ENCODE measurements around the gene GNL3.
"Not testable (repeated sequence)": the region's sequence is repeated elsewhere in the genome, so short reads cannot be mapped to it uniquely, and the experiment has no call there.

The GNL3 gene

DNA sequence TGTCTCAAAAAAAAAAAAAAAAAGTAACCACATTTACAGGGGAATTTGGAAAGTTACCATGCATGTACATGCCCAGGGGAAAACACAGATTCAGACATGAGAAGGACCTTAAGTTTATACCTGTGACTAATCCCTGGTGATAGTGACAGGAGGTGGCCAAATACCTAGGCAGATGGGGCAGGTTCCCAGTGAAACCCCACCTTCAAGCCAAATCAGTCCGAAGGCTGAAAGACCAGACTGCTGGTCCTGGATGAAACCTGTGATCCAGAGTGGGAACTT is 35.8 kb downstream of the GNL3 start:
- DNase-seq = no peak

DNA sequence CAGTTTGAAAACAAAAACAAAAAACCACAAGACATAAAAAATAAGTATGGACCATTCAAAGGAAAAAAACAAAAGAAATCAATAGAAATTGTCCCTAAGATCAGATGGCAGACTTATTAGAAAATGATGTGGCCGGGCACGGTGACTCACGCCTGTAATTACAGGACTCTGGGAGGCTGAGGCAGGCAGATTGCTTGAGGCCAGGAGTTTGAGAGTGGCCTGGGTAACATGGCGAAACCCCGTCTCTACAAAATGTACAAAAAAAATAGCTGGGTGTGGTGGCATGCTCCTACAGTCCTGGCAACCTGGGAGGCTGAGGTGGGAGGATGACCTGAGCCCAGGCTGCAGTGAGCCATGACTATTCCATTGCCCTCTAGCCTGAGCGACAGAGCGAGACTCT is 36.7 kb downstream of the GNL3 start:
- no peak for DNase-seq

DNA sequence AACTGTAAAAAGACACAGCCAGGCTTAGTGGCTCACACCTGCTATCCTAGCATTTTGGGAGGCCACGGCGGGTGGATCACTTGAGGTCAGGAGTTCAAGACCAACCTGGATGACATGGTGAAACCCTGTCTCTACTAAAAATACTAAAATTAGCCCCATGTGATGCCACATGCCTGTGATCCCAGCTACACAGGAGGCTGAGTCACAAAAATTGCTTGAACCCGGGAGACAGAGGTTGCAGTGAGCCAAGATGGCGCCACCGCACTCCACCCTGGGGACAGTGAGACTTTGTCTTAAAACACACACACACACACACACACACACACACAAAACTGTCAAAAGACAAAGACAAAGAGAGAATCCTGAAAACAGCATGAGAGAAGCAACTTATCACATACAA is 38.1 kb downstream of the GNL3 start:
- no peak for DNase-seq

DNA sequence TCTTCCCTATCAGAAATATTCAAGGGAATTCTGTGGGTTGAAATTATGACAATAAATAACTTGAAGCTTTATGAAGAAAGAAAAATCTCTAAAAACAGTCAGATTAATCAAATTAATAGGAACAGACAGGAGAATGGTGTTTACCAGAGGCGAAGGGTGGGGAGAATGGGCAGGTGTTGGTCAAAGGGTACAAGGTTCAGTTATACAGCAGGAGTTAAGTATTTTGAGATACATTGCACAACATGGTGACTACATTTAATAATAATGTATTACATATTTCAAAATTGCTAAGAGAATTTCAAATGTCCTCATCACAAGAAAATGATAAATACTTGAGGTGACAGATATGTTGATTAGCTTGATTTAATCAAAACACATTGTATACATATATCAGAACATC is 38.7 kb downstream of the GNL3 start:
- DNase-seq = no peak

DNA sequence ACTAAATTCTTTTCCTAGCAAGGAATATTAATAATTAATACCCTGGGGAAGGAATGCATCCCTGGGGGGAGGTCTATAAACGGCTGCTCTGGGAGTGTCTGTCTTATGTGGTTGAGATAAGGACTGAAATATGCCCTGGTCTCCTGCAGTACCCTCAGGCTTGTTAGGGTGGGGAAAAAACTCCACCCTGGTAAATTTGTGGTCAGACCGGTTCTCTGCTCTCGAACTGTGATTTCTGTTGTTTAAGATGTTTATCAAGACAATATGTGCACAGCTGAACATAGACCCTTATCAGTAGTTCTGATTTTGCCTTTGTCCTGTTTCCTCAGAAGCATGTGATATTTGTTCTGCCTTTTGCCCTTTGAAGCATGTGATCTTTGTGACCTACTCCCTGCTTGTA is 42.9 kb downstream of the GNL3 start:
- DNase-seq = not testable (repeated sequence)

DNA sequence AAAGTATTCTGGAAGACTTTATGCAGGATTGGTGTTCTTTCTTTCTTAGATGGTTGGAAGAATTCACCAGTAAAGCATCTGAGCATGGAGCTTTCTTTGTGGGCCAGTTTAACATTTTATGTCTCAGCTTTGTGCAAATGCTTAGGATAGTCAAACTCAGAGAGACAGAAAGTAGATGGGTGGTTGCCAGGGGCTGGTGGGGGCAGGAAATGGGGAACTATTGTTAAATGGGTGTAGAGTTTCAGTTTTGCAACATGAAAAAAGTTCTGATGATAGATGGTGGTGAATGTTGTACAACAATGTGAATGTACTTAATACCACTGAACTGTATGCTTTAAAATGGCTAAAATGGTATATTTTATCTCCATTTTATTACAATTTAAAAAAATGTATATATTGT is 44.8 kb downstream of the GNL3 start:
- no peak for DNase-seq

DNA sequence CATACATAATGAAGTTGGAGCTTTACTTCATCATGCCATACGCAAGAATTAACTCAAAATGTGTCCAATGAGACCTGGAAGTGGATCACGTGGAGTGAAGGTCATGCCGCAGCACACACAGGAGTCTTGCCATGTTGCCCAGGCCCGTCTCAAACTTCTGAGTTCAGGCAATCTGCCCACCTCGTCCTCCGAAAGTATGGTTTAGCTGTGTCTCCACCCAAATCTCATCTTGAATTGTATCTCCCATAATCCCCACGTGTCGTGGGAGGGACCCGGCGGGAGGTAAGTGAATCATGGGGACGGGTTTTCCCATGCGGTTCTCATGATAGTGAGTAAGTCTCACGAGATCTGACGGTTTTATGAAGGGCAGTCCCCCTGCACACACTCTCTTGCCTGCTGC is 45.8 kb downstream of the GNL3 start:
- no peak for DNase-seq

DNA sequence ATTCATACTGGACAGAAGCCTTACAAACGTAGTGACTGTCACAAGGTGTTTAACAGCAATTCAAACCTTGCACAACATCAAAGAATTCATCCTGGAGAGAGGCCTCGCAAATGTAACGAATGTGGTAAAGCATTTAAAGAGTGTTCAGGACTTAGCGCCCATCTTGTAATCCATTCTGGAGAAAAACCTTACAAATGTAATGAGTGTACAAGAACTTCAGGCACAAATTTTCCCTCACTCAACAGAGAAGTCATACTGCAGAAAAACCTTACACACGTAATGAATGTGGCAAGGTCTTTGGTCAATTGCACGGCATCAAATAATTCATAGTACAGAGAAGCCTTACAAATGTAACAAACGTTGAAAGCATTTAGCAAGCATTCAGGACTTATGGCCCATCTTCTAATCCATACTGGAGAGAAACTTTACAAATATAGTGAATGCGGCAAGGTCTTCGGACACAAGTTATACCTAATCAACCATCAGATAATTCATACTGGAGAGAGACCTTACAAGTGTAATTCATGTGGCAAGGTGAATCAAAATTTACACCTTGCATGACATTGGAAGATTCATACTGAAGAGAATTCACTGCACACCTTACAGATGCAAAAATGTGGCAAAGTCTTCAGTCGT is 47.5 kb downstream of the GNL3 start:
- DNase-seq = no peak

DNA sequence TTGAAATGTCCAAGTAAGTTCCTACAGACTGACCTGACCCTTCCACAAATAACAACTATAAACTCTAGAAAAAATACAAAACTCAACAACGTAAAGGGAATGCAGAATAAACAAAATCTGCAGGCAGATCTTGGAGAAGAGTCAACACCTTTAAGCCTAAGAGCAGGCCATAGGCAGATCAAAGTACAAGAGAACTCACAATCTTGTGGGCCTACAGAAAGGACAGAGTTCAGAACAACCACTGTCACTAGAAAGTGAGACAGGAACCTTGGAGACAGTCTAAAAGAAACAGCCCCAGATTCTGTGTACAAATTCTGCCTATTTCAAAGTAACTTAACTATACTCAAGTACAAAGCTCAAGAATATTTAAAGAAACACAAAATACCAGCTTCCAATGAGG is 53.9 kb downstream of the GNL3 start:
- no peak for DNase-seq

DNA sequence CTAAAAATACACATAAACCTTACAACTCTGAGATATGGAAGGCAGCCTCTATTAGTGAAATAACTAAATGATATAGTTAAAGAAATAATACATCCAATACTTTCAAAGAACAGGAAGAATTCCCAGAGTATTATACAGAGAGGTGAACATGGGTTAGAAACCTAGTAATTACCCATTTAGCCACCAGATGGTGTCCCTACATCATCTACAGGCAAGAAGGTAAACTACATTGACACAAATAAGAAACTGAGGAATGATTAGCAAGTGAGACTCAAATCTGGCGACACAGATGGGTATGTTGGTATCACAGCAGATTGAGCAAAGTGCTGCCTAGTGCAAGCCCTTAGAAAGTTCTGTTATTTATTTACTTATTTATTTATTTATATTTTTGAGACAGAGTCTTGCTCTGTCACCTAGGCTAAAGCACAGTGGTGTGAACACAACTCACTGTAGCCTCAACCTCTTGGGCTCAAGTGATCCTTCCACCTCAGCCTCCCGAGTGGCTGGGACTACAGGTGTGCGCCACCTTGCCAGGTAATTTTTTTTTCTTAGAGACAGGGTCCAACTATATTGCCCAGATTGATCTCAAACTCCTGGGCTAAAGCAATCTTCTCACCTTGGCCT is 56.7 kb downstream of the GNL3 start:
- peak; percentile 40 for DNase-seq

DNA sequence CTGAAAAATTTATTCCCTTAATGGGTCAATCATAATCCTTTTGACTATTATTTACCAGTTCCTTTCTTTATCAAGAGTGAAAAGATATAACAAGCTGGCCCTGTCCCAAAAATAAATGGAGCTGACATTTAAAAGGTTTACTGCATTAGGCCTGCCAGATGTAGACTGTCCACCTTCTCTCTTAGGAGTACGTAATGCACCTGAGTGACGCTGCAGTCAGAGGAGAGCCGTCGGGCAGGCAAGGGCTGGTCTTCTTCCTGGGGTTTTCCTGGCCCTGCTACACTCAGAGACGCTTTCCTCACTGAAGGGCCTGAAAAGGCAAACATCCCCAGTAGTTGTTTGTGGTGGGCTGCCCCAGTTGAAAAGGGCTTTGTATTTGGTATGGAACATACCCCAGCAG is 57.3 kb downstream of the GNL3 start:
- no peak for DNase-seq

DNA sequence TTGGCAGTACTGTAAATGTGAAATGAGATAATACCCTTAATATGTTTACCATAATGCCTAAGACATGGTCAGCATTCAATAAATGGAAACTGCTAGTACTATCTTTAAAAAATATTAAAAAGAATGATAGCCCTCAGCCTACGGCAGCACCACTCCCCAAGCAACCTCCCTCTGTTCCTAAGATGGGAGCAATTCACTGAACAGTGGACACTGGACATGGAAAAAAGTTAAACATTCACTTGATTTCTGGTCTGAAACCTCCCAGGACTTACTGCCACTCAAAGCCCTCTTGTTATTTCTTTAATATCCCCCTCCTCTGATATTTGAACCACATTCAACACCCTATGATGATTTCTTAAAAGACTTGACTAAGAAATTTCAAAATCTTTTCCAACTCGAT is 57.9 kb downstream of the GNL3 start:
- no peak for DNase-seq

Data from CD4-positive, alpha-beta T cell treated with Interleukin-21 for 1 hour (primary cell).